Liver (tissue), 9 donors: Measurements from ENCODE around the gene IL1RAPL2. TPM values are rescaled to one million over a fixed set of nuclear protein-coding genes. Genes with fewer than 3 reads are reported as not detected.

Experiments
- DNase-seq: peaks from one replicate; pipeline ENCODE4 v3.0.0-alpha.2; 2017; ENCODE audit warnings: low spot score
- H3K27ac ChIP-seq, 2 donors: one replicate each; pipeline ENCODE4 v1.7.0; 2013; ENCODE audit warnings: inconsistent platforms in 2 of 2, low read length in 2 of 2, control low read depth in 1 of 2, low read depth in 1 of 2, mild to moderate bottlenecking in 1 of 2
- H3K27me3 ChIP-seq, 4 donors: one replicate each; pipeline versions ENCODE4 v1.6.1 to v1.7.0; 2013; ENCODE audit warnings: low read length in 3 of 4, inconsistent platforms in 1 of 4, mild to moderate bottlenecking in 1 of 4, moderate library complexity in 1 of 4; ENCODE audit not compliant: control insufficient read depth in 4 of 4, insufficient read depth in 4 of 4
- H3K36me3 ChIP-seq, 4 donors: one replicate each; pipeline versions ENCODE4 v1.6.1 to v1.7.0; 2013; ENCODE audit warnings: low read length in 3 of 4, mild to moderate bottlenecking in 3 of 4, low read depth in 1 of 4, moderate library complexity in 1 of 4; ENCODE audit not compliant: control insufficient read depth in 4 of 4, insufficient read depth in 3 of 4
- H3K4me1 ChIP-seq, 4 donors: one replicate each; pipeline versions ENCODE4 v1.6.1 to v1.7.0; 2013; ENCODE audit warnings: low read length in 3 of 4, mild to moderate bottlenecking in 3 of 4, moderate library complexity in 1 of 4; ENCODE audit not compliant: control insufficient read depth in 4 of 4, insufficient read depth in 4 of 4
- H3K4me3 ChIP-seq, 3 donors: one replicate each; pipeline versions ENCODE4 v1.6.1 to v1.7.0; 2013; ENCODE audit warnings: low read length in 3 of 3, control low read depth in 1 of 3, low read depth in 1 of 3, mild to moderate bottlenecking in 1 of 3
- H3K9ac ChIP-seq, 2 donors: one replicate each; pipeline ENCODE4 v1.7.0; 2013; ENCODE audit warnings: low read length in 2 of 2, mild to moderate bottlenecking in 2 of 2, moderate library complexity in 2 of 2, control low read depth in 1 of 2, low read depth in 1 of 2
- H3K9me3 ChIP-seq, 4 donors: one replicate each; pipeline versions ENCODE4 v1.6.1 to v1.7.0; 2013; ENCODE audit warnings: low read length in 3 of 4; ENCODE audit not compliant: control insufficient read depth in 4 of 4
- ATF3 ChIP-seq: IDR thresholded peaks from 2 replicates; pipeline ENCODE4 v1.6.1; 2016; ENCODE audit warnings: antibody characterized with exemption
- CTCF ChIP-seq: fragments of 150-350 bp; IDR thresholded peaks from 2 replicates; pipeline ENCODE4 v1.5.1; 2017; ENCODE audit warnings: improper control_type of control experiment, low read depth, low read length; ENCODE audit not compliant: missing input control
- EGR1 ChIP-seq, 2 donors: IDR thresholded peaks; 2 replicates each; pipeline ENCODE4 v1.6.1; 2016 to 2018; ENCODE audit warnings: antibody characterized with exemption in 2 of 2, low read depth in 2 of 2
- FOXA1 ChIP-seq: IDR thresholded peaks from 2 replicates; pipeline ENCODE4 v1.6.1; 2016; ENCODE audit warnings: antibody characterized with exemption
- FOXA2 ChIP-seq: IDR thresholded peaks from 2 replicates; pipeline ENCODE4 v1.6.1; 2016; ENCODE audit warnings: antibody characterized with exemption
- GABPA ChIP-seq, 2 donors: IDR thresholded peaks in 1 of 2; conservative IDR thresholded peaks in 1 of 2; 2 replicates each; pipeline ENCODE4 v1.6.1; 2016; ENCODE audit warnings: antibody characterized with exemption in 2 of 2, mild to moderate bottlenecking in 1 of 2, moderate library complexity in 1 of 2
- HNF4A ChIP-seq, 2 donors: conservative IDR thresholded peaks; 2 replicates each; pipeline ENCODE4 v1.6.1; 2016; ENCODE audit warnings: antibody characterized with exemption in 2 of 2, mild to moderate bottlenecking in 2 of 2
- HNF4G ChIP-seq: IDR thresholded peaks from 2 replicates; pipeline ENCODE4 v1.6.1; 2016; ENCODE audit warnings: antibody characterized with exemption
- JUND ChIP-seq, 2 donors: IDR thresholded peaks; 2 replicates each; pipeline ENCODE4 v1.6.1; 2016; ENCODE audit warnings: antibody characterized with exemption in 2 of 2
- MAX ChIP-seq: IDR thresholded peaks from 2 replicates; pipeline ENCODE4 v1.6.1; 2016; ENCODE audit warnings: antibody characterized with exemption
- NR2F2 ChIP-seq: IDR thresholded peaks from 2 replicates; pipeline ENCODE4 v1.6.1; 2016; ENCODE audit warnings: antibody characterized with exemption
- RAD21 ChIP-seq, 2 donors: IDR thresholded peaks; 2 replicates each; pipeline ENCODE4 v1.6.1; 2016; ENCODE audit warnings: antibody characterized with exemption in 2 of 2, mild to moderate bottlenecking in 2 of 2
- REST ChIP-seq: IDR thresholded peaks from 2 replicates; pipeline ENCODE4 v1.6.1; 2016; ENCODE audit warnings: antibody characterized with exemption, mild to moderate bottlenecking
- RXRA ChIP-seq, 2 donors: IDR thresholded peaks; 2 replicates each; pipeline ENCODE4 v1.6.1; 2017 to 2018; ENCODE audit warnings: antibody characterized with exemption in 2 of 2, mild to moderate bottlenecking in 1 of 2
- SP1 ChIP-seq: IDR thresholded peaks from 2 replicates; pipeline ENCODE4 v1.6.1; 2018; ENCODE audit warnings: antibody characterized with exemption, mild to moderate bottlenecking
- TAF1 ChIP-seq: conservative IDR thresholded peaks from 2 replicates; pipeline ENCODE4 v1.6.1; 2016; ENCODE audit warnings: antibody characterized with exemption, mild to moderate bottlenecking
- YY1 ChIP-seq: IDR thresholded peaks from 2 replicates; pipeline ENCODE4 v1.6.1; 2016; ENCODE audit warnings: antibody characterized with exemption, mild to moderate bottlenecking
- ZBTB33 ChIP-seq: IDR thresholded peaks from 2 replicates; pipeline ENCODE4 v1.6.1; 2016; ENCODE audit warnings: antibody characterized with exemption
- polyA plus RNA-seq, 2 donors: library from polyadenylated mRNA; stranded (reverse) in 1 of 2; unstranded in 1 of 2; fragments of 200-250 nt in 1 of 2; fragments of >200 nt in 1 of 2; fragmentation: Nextera tagmentation in 1 of 2; extraction: Ambion mirVana in 1 of 2; gene quantifications; one replicate each; pipeline versions ENCODE4 v1.2.1 to v1.2.3, GENCODE V29; 2013 to 2015
- total RNA-seq, 2 donors: library from RNA; depleted of rRNA; stranded (reverse); fragments of >200 nt; gene quantifications; one replicate each; pipeline ENCODE4 v1.2.3, GENCODE V29; 2014
- donor health status: healthy.
- donor health status: healthy.
- donor health status: healthy.
- donor health status: healthy.
- donor health status: healthy.

IL1RAPL2 gene
- total and polyA plus RNA-seq, 4 donors: 0.20 to 1.6 (median 0.91) TPM

GRCh38 chrX:105134273-105134672 is 568.3 kb downstream of the IL1RAPL2 start:
- Histone ChIP-seq H3K27ac (no peak overlapping the region), H3K36me3 (no peaks in the 10 kb centered on the region), H3K4me1 (no peaks in the 10 kb centered on the region), H3K9ac (no peak overlapping the region), H3K9me3 (no peaks in the 10 kb centered on the region), H3K4me3 (no peak overlapping the region), H3K27me3 (no peaks in the 10 kb centered on the region)
- TF ChIP-seq HNF4G (no peak), SP1 (no peak), RXRA (IDR thresholded peaks at IDR 0.05) (no peak), REST (no peak), EGR1 (IDR thresholded peaks at IDR 0.05; ENCODE audit: low read depth in 2 of 2) (no peak), MAX (no peak), YY1 (no peak), ATF3 (no peak), FOXA1 (no peak), ZBTB33 (no peak), NR2F2 (no peak), GABPA (IDR thresholded peaks at IDR 0.05 in 1 of 2, conservative IDR thresholded peaks at IDR 0.05 in 1 of 2) (no peak), TAF1 (no peak), HNF4A (conservative IDR thresholded peaks at IDR 0.05) (no peak), FOXA2 (no peak), JUND (IDR thresholded peaks at IDR 0.05) (no peak), CTCF (no peak), RAD21 (IDR thresholded peaks at IDR 0.05) (no peak)
- no peak for DNase-seq

- no peak for TF ChIP-seq NR2F2
- no peak for TF ChIP-seq HNF4G
- no peaks in the 10 kb centered on the region for H3K4me1 ChIP-seq
Observed at GRCh38 chrX:105136786-105137185, 570.8 kb downstream of the IL1RAPL2 start.

More at GRCh38 chrX:105136786-105137185, 570.8 kb downstream of the IL1RAPL2 start:
- H3K27ac ChIP-seq: no peak overlapping the region
- no peaks in the 10 kb centered on the region for H3K27me3 ChIP-seq
- H3K36me3 ChIP-seq: no peaks in the 10 kb centered on the region
- H3K9me3 ChIP-seq: no peaks in the 10 kb centered on the region
- no peak overlapping the region for H3K4me3 ChIP-seq
- H3K9ac ChIP-seq: no peak overlapping the region
- no peak for DNase-seq
